Gastroesophageal sphincter (tissue), 3 donors: ENCODE data around the gene TCF12.

Source experiments
- CTCF ChIP-seq, 4 experiments: fragments of 200-600 bp in 2 of 4; fragments of 450-650 bp in 2 of 4; sonication (generic) in 1 of 4; IDR thresholded peaks; one replicate each; pipeline ENCODE4 v1.5.1; 2017 to 2019; ENCODE audit warnings: antibody characterized with exemption in 4 of 4, mild to moderate bottlenecking in 2 of 4, moderate library complexity in 2 of 4
- POLR2A ChIP-seq, 2 donors: fragments of 450-650 bp; IDR thresholded peaks; one replicate each; pipeline ENCODE4 v1.6.1; 2017; ENCODE audit warnings: antibody characterized with exemption in 2 of 2, mild to moderate bottlenecking in 2 of 2, moderate library complexity in 1 of 2

DNA sequence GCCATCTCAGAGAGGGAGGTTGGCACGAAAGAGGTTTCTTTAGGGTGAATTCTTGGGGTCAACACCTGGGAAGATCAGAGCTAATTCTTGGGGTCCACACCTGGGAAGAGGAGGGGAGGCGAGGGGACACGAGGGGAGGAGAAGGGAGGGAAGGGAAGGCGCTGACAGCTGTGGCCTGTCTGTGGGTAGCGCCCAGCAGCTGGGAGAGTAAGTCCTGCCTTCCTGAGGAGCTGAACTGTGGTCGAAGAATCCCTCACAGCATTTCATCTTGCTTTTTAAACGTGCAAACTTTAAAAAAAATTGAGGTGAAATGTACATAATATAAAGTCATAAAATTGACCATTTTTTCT lies 394.7 kb downstream of the TCF12 start:
- TF ChIP-seq CTCF (IDR thresholded peaks at IDR 0.05), result no peak
- TF ChIP-seq POLR2A (IDR thresholded peaks at IDR 0.05), result no peak
